HG03460 (cell line): ENCODE measurements around the gene SNX15.

ENCODE experiments used
- ATAC-seq: cut with Tn5 transposase; IDR thresholded peaks from one replicate; pipeline ENCODE4 v1.9.1; 2021; ENCODE audit not compliant: unreplicated experiment

Gene SNX15

GRCh38 chr11:65083834-65084597 lies 56.8 kb downstream of the SNX15 start, which contains the start of the genes CDCA5 and ZFPL1:
Gene CDCA5, minus strand, starts transcription at chr11:65084040. Its CDS starts 62 bp downstream, at chr11:65083978.
Gene ZFPL1, plus strand, starts transcription at chr11:65084222. Its CDS starts 477 bp downstream, at chr11:65084699.
- ATAC-seq: peak; percentile 73

GRCh38 chr11:65084598-65085375 lies 57.5 kb downstream of the SNX15 start:
- ATAC-seq: no peak

GRCh38 chr11:65085446-65085845 lies 58.2 kb downstream of the SNX15 start:
- ATAC-seq: no peak

- ATAC-seq: no peak
Measured at GRCh38 chr11:65086809-65087208, 59.6 kb downstream of the SNX15 start.

- ATAC-seq: no peak
Measured at GRCh38 chr11:65087216-65087615, 60.0 kb downstream of the SNX15 start.

GRCh38 chr11:65087827-65088226 lies 60.6 kb downstream of the SNX15 start:
- ATAC-seq: no peak

GRCh38 chr11:65089621-65090020 lies 62.4 kb downstream of the SNX15 start:
- no peak for ATAC-seq
